H1 (cell line): Measurements from ENCODE around the gene CPZ. TPM values are rescaled to one million over a fixed set of nuclear protein-coding genes. Genes with fewer than 3 reads are reported as not detected.

Source experiments
- CTCF ChIA-PET: fragments of 300-600 bp; sonication (Branson Sonifier 250); formaldehyde crosslinking; loops from one replicate; lab custom pipeline; 2021; ENCODE audit not compliant: partially characterized antibody; lab: Charles Lee
- POLR2A ChIA-PET: fragments of 300-600 bp; sonication (Branson Sonifier 250); formaldehyde crosslinking; loops from one replicate; lab custom pipeline; 2021; ENCODE audit warnings: inconsistent platforms; ENCODE audit not compliant: partially characterized antibody; lab: Charles Lee
- DNase-seq, 2 experiments: peaks; one replicate each; pipeline versions ENCODE4 v3.0.0 to v3.0.0-alpha.2; 2010 to 2022; ENCODE audit warnings: low spot score in 2 of 2, low read depth in 1 of 2, mixed read lengths in 1 of 2
- FAIRE-seq: peaks from 2 replicates; lab custom pipeline; 2011; peaks lifted over from hg19 to GRCh38; lab: Jason Lieb, UNC
- H2AFZ ChIP-seq: 2 replicates; pipeline ENCODE4 v1.8.1; 2012; ENCODE audit warnings: low read length, inconsistent platforms
- H2AK5ac ChIP-seq: 2 replicates; pipeline ENCODE4 v1.6.1; 2013; ENCODE audit warnings: low read depth, low read length
- H2BK120ac ChIP-seq: replicated peaks from 2 replicates; pipeline ENCODE3; 2013; ENCODE audit warnings: low read depth, low read length, inconsistent platforms
- H2BK12ac ChIP-seq: 2 replicates; pipeline ENCODE4 v1.6.1; 2013; ENCODE audit warnings: low read depth, low read length
- H2BK15ac ChIP-seq: 2 replicates; pipeline ENCODE4 v1.6.1; 2013; ENCODE audit warnings: low read length
- H2BK20ac ChIP-seq: 2 replicates; pipeline ENCODE4 v1.6.1; 2013; ENCODE audit warnings: low read length
- H2BK5ac ChIP-seq: 2 replicates; pipeline ENCODE4 v1.6.1; 2013; ENCODE audit warnings: low read depth, low read length
- H3K14ac ChIP-seq: 2 replicates; pipeline ENCODE4 v1.6.1; 2013; ENCODE audit warnings: inconsistent platforms; ENCODE audit not compliant: insufficient read length
- H3K18ac ChIP-seq: 2 replicates; pipeline ENCODE4 v1.6.1; 2013; ENCODE audit warnings: low read length; ENCODE audit errors: extremely low read depth
- H3K23ac ChIP-seq: 2 replicates; pipeline ENCODE4 v1.6.1; 2013; ENCODE audit warnings: inconsistent platforms; ENCODE audit not compliant: insufficient read length
- H3K23me2 ChIP-seq: 2 replicates; pipeline ENCODE4 v1.6.1; 2013; ENCODE audit warnings: low read depth, low read length
- H3K27ac ChIP-seq: 2 replicates; pipeline ENCODE4 v1.6.1; 2011; ENCODE audit warnings: low read depth, low read length, inconsistent platforms
- H3K27me3 ChIP-seq, 4 experiments: replicated peaks in 1 of 4; 1 replicate in 1 of 4; 2 replicates in 3 of 4; pipeline versions ENCODE4 v1.6.1 to v1.8.1; 2011 to 2013; ENCODE audit warnings: low read length in 3 of 4, mild to moderate bottlenecking in 3 of 4, inconsistent platforms in 2 of 4, mixed read lengths in 2 of 4, moderate library complexity in 1 of 4; ENCODE audit not compliant: control insufficient read depth in 3 of 4, insufficient read depth in 3 of 4; ENCODE audit errors: extremely low read depth in 1 of 4
- H3K36me3 ChIP-seq, 4 experiments: 2 replicates each; pipeline versions ENCODE4 v1.6.1 to v1.8.1; 2011 to 2013; ENCODE audit warnings: mild to moderate bottlenecking in 4 of 4, low read length in 3 of 4, moderate library complexity in 2 of 4, control low read depth in 1 of 4, inconsistent platforms in 1 of 4; ENCODE audit not compliant: insufficient read depth in 4 of 4, control insufficient read depth in 2 of 4
- H3K4ac ChIP-seq: replicated peaks from 2 replicates; pipeline ENCODE3; 2013; ENCODE audit warnings: low read length, low read depth, mixed read lengths, inconsistent platforms; ENCODE audit not compliant: insufficient read length
- H3K4me1 ChIP-seq, 4 experiments: replicated peaks in 1 of 4; 1 replicate in 1 of 4; 2 replicates in 3 of 4; pipeline versions ENCODE4 v1.6.1 to v1.8.1; 2011 to 2013; ENCODE audit warnings: low read length in 3 of 4, inconsistent platforms in 2 of 4, mixed read lengths in 1 of 4; ENCODE audit not compliant: insufficient read depth in 4 of 4, control insufficient read depth in 3 of 4
- H3K4me2 ChIP-seq, 2 experiments: 2 replicates each; pipeline versions ENCODE4 v1.6.1 to v1.8.1; 2011 to 2013; ENCODE audit warnings: low read depth in 2 of 2, low read length in 2 of 2, control low read depth in 1 of 2, inconsistent platforms in 1 of 2, mild to moderate bottlenecking in 1 of 2; ENCODE audit not compliant: insufficient read depth in 1 of 2
- H3K4me3 ChIP-seq, 4 experiments: fragments of 200-600, 300-600 bp in 1 of 4; sonication (generic), shearing (Covaris generic), sonication (Bioruptor Twin) in 1 of 4; 2 replicates each; pipeline versions ENCODE4 v1.5.1 to v1.8.1; 2011 to 2016; ENCODE audit warnings: low read length in 4 of 4, low read depth in 3 of 4, control low read depth in 2 of 4, inconsistent platforms in 2 of 4, mild to moderate bottlenecking in 2 of 4, mixed read lengths in 1 of 4, moderate library complexity in 1 of 4; ENCODE audit not compliant: insufficient read depth in 2 of 4; ENCODE audit errors: extremely low read depth in 1 of 4
- H3K56ac ChIP-seq: replicated peaks from 2 replicates; pipeline ENCODE3; 2013; ENCODE audit warnings: low read depth, mild to moderate bottlenecking, mixed read lengths, low read length, inconsistent platforms; ENCODE audit not compliant: insufficient read length
- H3K79me1 ChIP-seq: 2 replicates; pipeline ENCODE4 v1.6.1; 2013; ENCODE audit warnings: low read depth, low read length, control low read depth
- H3K79me2 ChIP-seq, 2 experiments: 2 replicates each; pipeline versions ENCODE4 v1.6.1 to v1.8.1; 2012 to 2013; ENCODE audit warnings: low read length in 2 of 2, mild to moderate bottlenecking in 2 of 2, inconsistent platforms in 1 of 2; ENCODE audit not compliant: insufficient read depth in 2 of 2, control insufficient read depth in 1 of 2
- H3K9ac ChIP-seq, 4 experiments: replicated peaks in 1 of 4; 1 replicate in 1 of 4; 2 replicates in 3 of 4; pipeline versions ENCODE4 v1.6.1 to v1.8.1; 2011 to 2013; ENCODE audit warnings: low read depth in 3 of 4, low read length in 3 of 4, control low read depth in 2 of 4, mild to moderate bottlenecking in 2 of 4, moderate library complexity in 2 of 4, inconsistent platforms in 1 of 4; ENCODE audit errors: extremely low read depth in 1 of 4
- H3K9me3 ChIP-seq, 2 experiments: 2 replicates each; pipeline versions ENCODE4 v1.6.1 to v1.8.1; 2012 to 2013; ENCODE audit warnings: mild to moderate bottlenecking in 2 of 2, moderate library complexity in 2 of 2, control low read depth in 1 of 2, inconsistent platforms in 1 of 2, low read depth in 1 of 2, low read length in 1 of 2, mixed read lengths in 1 of 2; ENCODE audit not compliant: insufficient read depth in 2 of 2
- H4K20me1 ChIP-seq, 2 experiments: replicated peaks in 1 of 2; 2 replicates each; pipeline versions ENCODE3 to v1.8.1; 2011 to 2013; ENCODE audit warnings: inconsistent platforms in 2 of 2, low read length in 2 of 2, mild to moderate bottlenecking in 1 of 2; ENCODE audit not compliant: insufficient read depth in 2 of 2, control insufficient read depth in 1 of 2
- H4K5ac ChIP-seq: 2 replicates; pipeline ENCODE4 v1.6.1; 2013; ENCODE audit warnings: low read length, low read depth, mixed read lengths, inconsistent platforms; ENCODE audit not compliant: insufficient read length
- H4K8ac ChIP-seq: 2 replicates; pipeline ENCODE4 v1.8.0; 2013; ENCODE audit warnings: mild to moderate bottlenecking, moderate library complexity, low read length, inconsistent platforms; ENCODE audit not compliant: insufficient read depth; ENCODE audit errors: extremely low read depth
- H4K91ac ChIP-seq: replicated peaks from 2 replicates; pipeline ENCODE3; 2013; ENCODE audit warnings: low read length, mixed read lengths, inconsistent platforms; ENCODE audit not compliant: insufficient read length
- GABPA ChIP-seq: IDR thresholded peaks from 2 replicates; pipeline ENCODE4 v1.6.1; 2011; ENCODE audit warnings: mild to moderate bottlenecking, low read length, moderate library complexity, borderline replicate concordance; ENCODE audit not compliant: insufficient read depth
- KDM1A ChIP-seq: fragments of 200-600, 300-600 bp; sonication (generic); IDR thresholded peaks from 2 replicates; pipeline ENCODE4 v1.7.1; 2016; ENCODE audit warnings: mild to moderate bottlenecking, low read length, borderline replicate concordance
- WGBS, 2 experiments: shearing (Covaris generic) in 1 of 2; methylation state at CpG; one replicate each; pipeline versions ENCODE4 v1.1.6 to v1.1.7; 2013 to 2015; ENCODE audit warnings: low lambda C conversion rate in 2 of 2, mixed read lengths in 2 of 2, inconsistent platforms in 1 of 2, low coverage in 1 of 2, missing lambda C conversion rate in 1 of 2; ENCODE audit not compliant: insufficient replicate concordance in 2 of 2, insufficient coverage in 1 of 2, insufficient read length in 1 of 2; ENCODE audit errors: extremely low coverage in 1 of 2, missing lambda C conversion rate in 1 of 2; 5-methylcytosine and 5-hydroxymethylcytosine counted together
- polyA plus RNA-seq, 7 experiments: library from polyadenylated mRNA; depleted of rRNA in 3 of 7; stranded (reverse) in 5 of 7; unstranded in 2 of 7; fragments of >200 nt in 5 of 7; fragments of 200-250 nt in 2 of 7; gene quantifications; 1 replicate in 5 of 7; 2 replicates in 1 of 7; 4 replicates in 1 of 7; pipeline versions ENCODE4 v1.2.1 to v1.2.3, GENCODE V29; 2011 to 2013; ENCODE audit warnings: missing spikeins in 2 of 7, mixed read lengths in 2 of 7
- total RNA-seq: library from RNA; stranded (reverse); fragmentation: NEBNext Ultra II Directional; extraction: Animal tissue kit (Norgen Biotek cat#: 25700); gene quantifications from 2 replicates; pipeline ENCODE4 v1.2.1, GENCODE V29; 2021

The CPZ gene
- total and polyA plus RNA-seq, 2 of the 8 experiments (the other 6 are each of a cell fraction or from before 2014, with no cell fraction given) = 28.8 to 40.7 TPM

DNA sequence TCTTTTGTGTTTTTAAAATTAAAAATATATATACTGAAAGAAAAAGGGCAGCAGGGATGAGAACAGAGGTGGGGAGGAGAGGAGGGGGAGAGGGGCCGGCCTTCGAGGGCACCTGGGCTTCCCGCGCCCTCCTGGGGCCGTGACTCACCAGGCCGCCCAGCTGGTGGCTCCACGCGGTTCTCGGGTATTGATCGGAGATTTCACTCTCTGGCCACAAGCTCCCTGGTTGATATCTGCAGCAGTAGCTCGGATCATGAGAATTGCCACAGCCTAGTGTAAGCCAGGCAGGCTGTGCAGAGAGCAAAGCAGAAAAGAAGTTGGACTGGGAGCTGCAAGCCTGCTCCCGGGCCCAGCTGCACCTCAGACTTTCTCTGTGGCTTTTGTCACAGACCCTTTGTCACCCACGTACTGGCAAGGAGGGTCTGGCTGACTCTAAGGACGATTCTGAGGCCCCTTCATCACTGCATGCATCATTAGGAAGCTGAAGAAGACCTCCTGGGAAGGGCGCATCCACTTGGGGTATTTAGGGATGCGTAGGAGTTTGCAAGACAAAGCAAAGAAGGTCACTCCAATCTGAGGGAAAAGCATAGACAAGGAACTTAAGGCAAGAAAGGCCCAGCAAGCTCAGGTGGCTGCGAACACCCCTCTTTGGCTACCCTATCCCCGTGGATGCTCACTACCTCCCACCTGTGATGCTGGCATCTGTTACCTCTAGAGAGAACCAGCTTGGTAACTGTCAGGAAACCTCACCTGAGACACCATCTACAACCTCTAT lies 71.7 kb downstream of the CPZ start:
- H2BK15ac ChIP-seq = no peak overlapping the region; the same call in 1 of the 2 replicates

More for the DNA sequence above, 71.7 kb downstream of the CPZ start:
- no peaks in the 10 kb centered on the region for H4K20me1 ChIP-seq
- no peak overlapping the region for H3K56ac ChIP-seq
- H3K27ac ChIP-seq = no peak overlapping the region
- no peak overlapping the region for H3K4me3 ChIP-seq
- no peaks in the 10 kb centered on the region for H3K36me3 ChIP-seq
- H3K79me1 ChIP-seq = no peaks in the 10 kb centered on the region
- H3K4ac ChIP-seq = no peak overlapping the region
- peak overlapping the region; percentile 18; the same call in 1 of the 2 replicates for H2BK20ac ChIP-seq
- H3K4me2 ChIP-seq = peak overlapping the region in 1 of 2 experiments; percentile 55; a peak in 3 of 4 replicates
- no peak overlapping the region for H4K8ac ChIP-seq
- peaks cover 0 to 4% (median 2%) of the 10 kb centered on the region in 4 experiments; a peak in 5 of 7 replicates for H3K27me3 ChIP-seq
- no peak overlapping the region for H4K5ac ChIP-seq
- no peak overlapping the region for H2AFZ ChIP-seq
- H3K79me2 ChIP-seq = no peaks in the 10 kb centered on the region
- no peak overlapping the region for H2BK5ac ChIP-seq
- H3K18ac ChIP-seq = no peak overlapping the region; the same call in none of the 2 replicates
- H4K91ac ChIP-seq = no peak overlapping the region
- H3K14ac ChIP-seq = no peak overlapping the region
- DNase-seq = no peak
- H3K23me2 ChIP-seq = no peaks in the 10 kb centered on the region
- ChIA-PET CTCF (interaction anchor here (0.7 to 1.2 kb wide), 8 partner anchors 11 to 254 kb away, joined by 3 to 5 read pairs (median 3); no protein-coding TSS in a partner anchor), POLR2A (no interaction called here)
- H3K9me3 ChIP-seq = no peaks in the 10 kb centered on the region
- H3K9ac ChIP-seq = no peak overlapping the region
- H2BK12ac ChIP-seq = no peak overlapping the region
- 47% methylated on average over 16 of the region's 18 CpGs; no CpG with 5 or more reads in 1 of the 2 experiments for whole genome bisulfite sequencing, 2 experiments
- peaks cover 0 to 6% (median 3%) of the 10 kb centered on the region in 4 experiments; a peak in 4 of 7 replicates for H3K4me1 ChIP-seq
- no peak overlapping the region for H2BK120ac ChIP-seq
- no peak overlapping the region for H2AK5ac ChIP-seq
- FAIRE-seq = no peak
- TF ChIP-seq GABPA (no peak), KDM1A (peak; percentile 17; the same call in 1 of the 2 replicates)
- H3K23ac ChIP-seq = no peak overlapping the region
